GM19372 (cell line): ENCODE data around the gene GPR155.

Experiments used
- ATAC-seq: cut with Tn5 transposase; IDR thresholded peaks from one replicate; pipeline ENCODE4 v1.9.1; 2021; ENCODE audit warnings: mild to moderate bottlenecking, low read depth, moderate library complexity; ENCODE audit not compliant: unreplicated experiment

Gene GPR155

GRCh38 chr2:174486563-174487107 is at the start of gene GPR155:
TSS of gene GPR155 (minus strand) at chr2:174487029. CDS start at chr2:174481956, 5,073 bp downstream.
- ATAC-seq, result peak; percentile 33

GRCh38 chr2:174535757-174536703 is 49.2 kb upstream of the GPR155 start:
- ATAC-seq, result no peak

- no peak for ATAC-seq
Observed at GRCh38 chr2:174535083-174535482, 48.3 kb upstream of the GPR155 start.

GRCh38 chr2:174529916-174530315 is 43.1 kb upstream of the GPR155 start:
- ATAC-seq, result no peak

GRCh38 chr2:174527959-174528358 is 41.1 kb upstream of the GPR155 start:
- no peak for ATAC-seq

GRCh38 chr2:174527101-174527721 is 40.4 kb upstream of the GPR155 start:
- no peak for ATAC-seq

GRCh38 chr2:174524527-174524926 is 37.7 kb upstream of the GPR155 start:
- no peak for ATAC-seq

- no peak for ATAC-seq
Observed at GRCh38 chr2:174522553-174522952, 35.7 kb upstream of the GPR155 start.

GRCh38 chr2:174518395-174518794 is 31.6 kb upstream of the GPR155 start:
- no peak for ATAC-seq

- ATAC-seq, result no peak
Observed at GRCh38 chr2:174516501-174517378, 29.9 kb upstream of the GPR155 start.

- no peak for ATAC-seq
Observed at GRCh38 chr2:174512345-174512744, 25.5 kb upstream of the GPR155 start.

GRCh38 chr2:174511580-174512260 is 24.9 kb upstream of the GPR155 start:
- ATAC-seq, result no peak

- ATAC-seq, result no peak
Observed at GRCh38 chr2:174510583-174511189, 23.9 kb upstream of the GPR155 start.

- no peak for ATAC-seq
Observed at GRCh38 chr2:174503161-174503809, 16.5 kb upstream of the GPR155 start.

- ATAC-seq, result no peak
Observed at GRCh38 chr2:174499371-174499770, 12.5 kb upstream of the GPR155 start.

- ATAC-seq, result no peak
Observed at GRCh38 chr2:174495365-174496012, 8.7 kb upstream of the GPR155 start.

- ATAC-seq, result peak; percentile 31
Observed at GRCh38 chr2:174493549-174494331, 6.9 kb upstream of the GPR155 start.

- peak; percentile 93 for ATAC-seq
Observed at GRCh38 chr2:174492963-174493431, 6.2 kb upstream of the GPR155 start.
